ENCODE measurements around the gene MYO1B.

MYO1B gene

DNA sequence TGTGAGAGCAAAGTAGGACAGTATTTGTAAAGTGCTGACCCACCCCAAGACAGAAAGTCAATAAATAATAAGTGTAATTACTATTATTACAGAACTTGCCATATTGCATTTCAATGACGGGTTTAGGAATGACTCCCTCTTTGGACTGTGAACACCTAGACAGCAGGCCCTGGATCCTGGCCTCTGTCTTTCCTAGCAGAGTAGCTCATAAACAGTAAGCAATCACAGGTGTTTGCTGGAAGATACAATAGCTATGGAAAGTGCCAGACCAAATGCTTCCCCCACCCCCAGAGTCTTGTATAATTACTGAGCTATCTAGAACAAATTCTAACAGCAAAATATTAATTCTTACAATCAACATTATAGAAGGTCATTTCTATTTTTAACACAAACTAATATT is 20.1 kb upstream of the MYO1B start:
- DNase-seq (ENCODE audit: low read depth, low spot score): no peak
- no peak overlapping the region for H3K27ac ChIP-seq

DNA sequence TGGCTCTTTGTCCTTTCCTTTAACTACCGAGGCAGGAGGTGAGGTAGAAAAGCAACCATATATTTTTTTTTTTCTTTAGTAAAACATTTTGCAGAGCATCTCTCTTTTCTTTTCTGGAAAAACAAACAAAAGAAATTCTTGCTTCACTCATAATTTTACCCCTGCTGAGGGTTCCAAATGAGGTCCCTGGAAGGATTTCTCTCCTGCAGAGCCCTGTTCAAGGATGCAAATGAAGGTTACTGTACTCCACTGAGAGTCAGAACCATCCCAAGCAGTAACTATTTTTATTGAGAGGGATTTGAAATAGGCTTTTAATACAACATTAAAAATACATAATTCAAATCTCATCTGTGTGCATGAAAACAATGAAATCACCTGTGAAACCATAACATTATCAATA is 19.5 kb upstream of the MYO1B start:
- DNase-seq (ENCODE audit: low read depth, low spot score): no peak
- no peak overlapping the region for H3K27ac ChIP-seq

DNA sequence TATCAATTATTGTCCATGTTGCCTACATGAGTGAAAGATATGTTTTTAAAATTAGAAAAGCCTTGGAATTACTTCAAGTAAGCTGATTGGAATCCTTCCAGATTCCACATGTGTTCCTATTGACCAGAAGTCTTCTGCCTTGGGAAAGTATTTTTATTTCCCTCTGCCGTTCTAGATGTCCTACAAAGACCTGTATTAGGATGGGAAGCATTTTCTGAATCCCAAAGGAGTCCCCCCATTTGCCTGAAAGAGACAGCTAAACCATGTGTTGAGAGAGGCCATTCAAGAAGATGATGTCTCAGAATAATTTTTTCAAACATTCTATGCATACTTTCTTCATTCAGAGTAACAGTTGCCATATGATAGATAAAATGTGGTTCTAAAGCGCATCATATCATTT is 19.0 kb upstream of the MYO1B start:
- H3K27ac ChIP-seq: no peak overlapping the region
- no peak for DNase-seq (ENCODE audit: low read depth, low spot score)

GRCh38 chr2:191228333-191228732 is 16.9 kb upstream of the MYO1B start:
- H3K27ac ChIP-seq: no peak overlapping the region
- DNase-seq (ENCODE audit: low read depth, low spot score): no peak

DNA sequence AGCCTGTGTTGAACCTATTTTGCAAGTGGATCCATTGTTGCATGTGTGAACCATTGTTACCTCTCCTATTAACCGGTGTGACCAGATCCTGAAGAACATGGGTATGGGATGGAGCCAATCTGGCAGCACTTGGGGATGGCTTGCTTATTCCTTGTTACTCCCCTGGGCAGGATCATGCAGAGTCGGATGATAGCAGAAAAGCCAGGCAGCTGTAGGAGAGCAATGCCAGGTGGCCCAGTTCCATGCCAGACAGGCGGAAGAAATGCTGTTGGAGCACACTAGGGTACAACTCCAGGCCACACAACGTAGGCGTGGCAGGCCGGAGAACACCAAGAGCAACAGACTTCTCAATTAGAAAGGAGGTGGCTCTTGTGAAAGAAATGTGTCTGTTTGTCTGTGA is 16.3 kb upstream of the MYO1B start:
- no peak overlapping the region for H3K27ac ChIP-seq
- no peak for DNase-seq (ENCODE audit: low read depth, low spot score)

GRCh38 chr2:191230174-191230573 is 15.0 kb upstream of the MYO1B start:
- DNase-seq (ENCODE audit: low read depth, low spot score): no peak
- peak overlapping the region; percentile 33 for H3K27ac ChIP-seq

DNA sequence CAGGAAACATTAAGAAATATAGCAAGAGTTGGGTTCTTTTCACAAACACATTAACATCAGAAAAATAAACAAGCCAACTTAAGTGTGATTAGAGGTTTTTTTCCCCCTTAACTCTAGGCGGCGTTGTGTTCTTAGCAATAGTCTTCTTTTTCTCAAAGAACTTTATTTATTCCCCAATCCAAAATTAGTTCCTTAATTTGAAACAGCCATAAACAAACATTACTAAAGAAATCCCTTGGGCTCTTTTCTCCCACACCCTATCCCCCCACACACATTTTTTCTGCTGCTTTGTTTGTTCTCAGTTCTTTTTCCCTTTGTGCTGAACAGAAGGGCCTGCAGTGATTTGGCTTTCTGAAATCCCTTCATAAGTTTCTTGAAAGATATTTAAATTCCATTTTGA is 13.2 kb upstream of the MYO1B start:
- no peak for DNase-seq (ENCODE audit: low read depth, low spot score)
- H3K27ac ChIP-seq: peak overlapping the region; percentile 33

DNA sequence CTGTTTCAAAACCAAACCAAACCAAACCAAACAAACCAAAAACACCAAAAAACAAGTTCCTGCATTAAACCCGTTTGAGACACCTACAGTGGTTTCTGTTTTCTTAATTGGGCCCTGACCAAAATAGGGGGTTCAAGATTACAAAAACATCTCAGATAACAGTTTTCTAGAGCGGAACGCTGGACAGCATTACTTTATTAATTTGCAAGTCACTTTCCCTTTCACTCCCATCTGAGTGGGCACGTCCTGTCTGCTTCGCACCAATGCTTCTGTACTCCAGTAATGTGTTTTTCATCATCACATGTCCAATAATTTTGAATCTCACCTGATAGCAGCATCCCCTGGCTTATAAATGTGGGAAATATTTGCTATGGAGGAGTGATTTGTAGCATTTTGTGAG is 11.7 kb upstream of the MYO1B start:
- no peak for DNase-seq (ENCODE audit: low read depth, low spot score)
- no peak overlapping the region for H3K27ac ChIP-seq

DNA sequence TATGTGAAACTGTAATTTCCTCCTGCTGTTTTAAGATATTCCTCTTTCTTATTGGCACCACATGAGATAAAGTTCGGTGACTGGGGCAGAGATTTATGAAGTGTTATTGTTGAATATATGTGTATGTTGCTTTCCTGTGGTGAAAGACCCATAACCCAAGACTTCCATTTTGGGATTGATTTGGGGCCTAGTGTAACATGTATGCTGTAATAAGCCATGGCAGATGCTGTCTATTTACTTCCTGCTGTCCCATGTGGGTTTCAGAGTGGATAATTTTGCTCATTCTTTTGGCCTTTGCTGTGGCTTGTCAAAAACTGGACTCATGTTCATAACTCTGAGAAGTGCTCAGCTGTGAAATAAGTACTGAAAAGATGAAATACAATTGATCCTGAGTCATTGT is 10.8 kb upstream of the MYO1B start:
- H3K27ac ChIP-seq: no peak overlapping the region
- no peak for DNase-seq (ENCODE audit: low read depth, low spot score)

DNA sequence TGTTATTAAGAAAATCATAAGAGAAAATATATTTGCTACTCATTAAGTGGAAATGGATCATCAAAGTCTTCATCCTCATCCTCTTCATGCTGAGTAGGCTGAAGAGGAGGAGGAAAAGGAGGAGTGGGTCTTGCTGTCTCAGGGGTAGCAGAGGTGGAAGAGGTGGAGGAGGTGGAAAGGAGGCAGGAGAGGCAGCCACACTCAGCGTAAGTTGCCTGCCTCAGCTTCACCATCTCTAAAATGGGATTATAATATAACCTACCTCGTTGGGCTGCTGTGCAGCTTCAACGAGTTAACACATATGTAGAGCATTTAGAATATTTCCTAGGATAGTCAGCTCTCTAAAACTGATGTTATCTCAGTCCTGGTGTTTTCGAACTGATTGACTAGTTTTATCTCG is 4.3 kb upstream of the MYO1B start:
- no peak for DNase-seq (ENCODE audit: low read depth, low spot score)
- no peak overlapping the region for H3K27ac ChIP-seq

DNA sequence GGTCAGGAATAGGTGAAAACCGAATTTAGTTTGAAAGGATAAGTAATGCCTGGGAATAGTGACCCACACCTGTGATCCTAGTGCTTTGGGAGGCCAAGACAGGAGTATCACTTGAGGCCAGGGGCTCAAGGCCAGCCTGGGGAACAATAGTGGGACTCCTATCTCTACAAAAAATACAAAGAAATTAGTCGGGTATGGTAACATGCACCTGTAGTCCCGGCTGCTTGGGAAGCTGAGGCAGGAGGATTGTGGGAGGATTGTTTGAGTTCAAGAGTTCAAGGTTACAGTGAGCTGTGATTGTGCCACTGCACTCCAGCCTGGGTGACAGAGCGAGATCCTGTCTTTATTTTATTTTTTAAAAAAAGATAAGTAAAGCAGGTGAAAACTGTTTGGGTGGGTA is 3.8 kb upstream of the MYO1B start:
- DNase-seq (ENCODE audit: low read depth, low spot score): no peak
- no peak overlapping the region for H3K27ac ChIP-seq

DNA sequence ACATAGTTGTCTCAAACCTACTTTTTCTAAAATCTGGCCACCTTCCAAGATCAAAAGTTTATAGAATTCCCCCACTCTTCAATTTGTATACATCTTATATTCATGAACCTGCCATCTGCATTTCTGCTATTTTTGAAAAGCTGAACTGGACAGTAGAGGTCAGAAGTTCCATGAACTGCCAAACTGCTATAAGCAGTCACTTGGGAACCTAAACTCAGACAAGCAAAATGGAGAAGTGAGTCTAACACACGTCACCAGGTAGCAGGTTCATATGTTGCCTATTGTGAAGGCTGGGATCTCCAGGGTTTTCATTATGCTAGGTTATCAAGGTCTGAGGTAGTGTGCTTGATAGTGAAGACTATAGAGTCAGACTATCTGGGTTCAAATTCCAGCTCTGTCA is 2.0 kb upstream of the MYO1B start:
- DNase-seq (ENCODE audit: low read depth, low spot score): no peak
- peak overlapping the region; percentile 87 for H3K27ac ChIP-seq

- peak overlapping the region; percentile 87 for H3K27ac ChIP-seq
- no peak for DNase-seq (ENCODE audit: low read depth, low spot score)
Observed at GRCh38 chr2:191244350-191244749, 854 bp upstream of the MYO1B start.

- H3K27ac ChIP-seq: peak overlapping the region; percentile 87
- no peak for DNase-seq (ENCODE audit: low read depth, low spot score)
Observed at GRCh38 chr2:191245869-191246531, 796 bp downstream of the MYO1B start.

DNA sequence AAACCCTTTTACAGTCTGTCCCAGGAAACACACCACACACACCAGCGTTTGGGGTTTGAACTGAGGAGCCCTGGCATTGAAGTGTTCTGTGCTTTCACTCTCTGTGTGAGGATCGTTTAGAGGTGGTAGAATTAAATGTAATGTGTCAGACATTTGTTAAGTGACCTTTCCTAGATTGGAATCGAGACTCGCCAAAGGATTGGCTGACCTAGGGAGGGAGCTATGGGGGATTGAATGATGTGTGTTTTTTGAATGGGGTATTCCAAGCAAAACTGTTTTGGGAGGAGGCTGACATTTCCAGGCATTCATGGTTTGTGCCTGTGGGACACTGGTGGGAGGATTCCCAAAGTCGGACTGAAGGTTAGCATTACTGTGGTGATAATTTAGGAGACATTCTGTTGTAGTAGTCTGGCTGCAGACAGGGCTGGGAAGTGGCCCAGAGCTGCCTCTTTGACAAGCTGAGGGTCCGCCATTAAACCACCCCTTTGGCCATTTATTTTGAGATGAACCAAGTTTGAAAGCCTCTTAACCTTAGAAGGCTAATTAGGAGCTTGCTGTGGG is 1.7 kb downstream of the MYO1B start:
- no peak for DNase-seq (ENCODE audit: low read depth, low spot score)
- H3K27ac ChIP-seq: peak overlapping the region; percentile 87

DNA sequence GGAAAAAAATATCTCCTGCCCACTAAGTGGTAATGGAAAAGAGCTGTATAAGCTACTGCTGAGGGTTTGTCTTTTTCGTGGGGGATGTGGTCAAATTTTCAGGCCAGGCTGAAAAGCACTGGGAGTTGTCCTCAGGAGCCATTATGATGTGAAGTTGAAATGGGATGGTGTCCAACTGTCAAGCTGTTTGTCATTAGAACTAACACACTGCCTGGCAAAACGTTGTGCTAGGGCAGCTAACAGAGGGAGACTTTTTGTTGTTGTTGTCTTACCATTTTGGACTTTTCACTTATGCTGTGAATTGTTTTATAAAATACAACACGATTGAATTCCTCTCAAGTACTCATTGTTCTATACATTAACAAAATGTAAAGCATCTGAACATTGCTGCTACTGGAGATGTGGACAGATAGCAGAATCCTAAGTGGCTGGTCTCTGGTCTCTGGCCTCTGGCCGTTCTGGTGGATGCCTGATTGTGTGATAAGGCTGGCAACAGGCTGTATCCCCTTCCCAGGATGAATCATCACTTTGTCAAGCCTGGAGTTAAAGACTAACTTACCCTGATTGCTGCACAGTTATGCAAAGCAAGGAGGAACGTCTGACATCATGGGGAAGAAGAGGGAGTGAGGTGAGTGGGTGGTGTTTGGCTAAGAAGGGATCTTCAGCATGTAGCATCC is 2.3 kb downstream of the MYO1B start:
- DNase-seq (ENCODE audit: low read depth, low spot score): peak; percentile 82
- peak overlapping the region; percentile 87 for H3K27ac ChIP-seq

GRCh38 chr2:191249156-191249813 is 4.1 kb downstream of the MYO1B start:
- peak overlapping the region; percentile 9 for H3K27ac ChIP-seq

DNA sequence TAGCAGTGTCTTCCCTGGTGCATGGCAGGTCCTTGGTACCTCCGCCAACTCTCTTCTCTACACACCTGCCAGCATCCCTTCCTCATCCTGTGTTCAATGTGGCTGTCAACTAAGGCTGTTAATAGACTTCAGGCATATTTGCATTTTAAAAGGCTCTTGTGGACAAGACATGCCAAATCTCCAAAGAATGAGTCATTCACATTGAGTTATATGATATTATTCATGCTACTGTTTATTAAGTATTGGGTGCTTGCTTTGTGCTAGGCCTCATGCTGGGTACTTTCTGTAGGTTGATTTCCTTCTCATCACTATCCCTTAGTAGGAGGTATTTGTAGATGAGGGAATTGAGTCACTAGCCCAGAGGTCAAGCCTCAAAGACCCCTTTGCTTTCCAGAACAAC is 5.2 kb downstream of the MYO1B start:
- H3K27ac ChIP-seq: no peak overlapping the region
- no peak for DNase-seq (ENCODE audit: low read depth, low spot score)

More at GRCh38 chr2:191249156-191249813, 4.1 kb downstream of the MYO1B start:
- no peak for DNase-seq (ENCODE audit: low read depth, low spot score)

GRCh38 chr2:191250986-191251385 is 5.8 kb downstream of the MYO1B start:
- no peak overlapping the region for H3K27ac ChIP-seq

GRCh38 chr2:191252699-191253098 is 7.5 kb downstream of the MYO1B start:
- DNase-seq (ENCODE audit: low read depth, low spot score): no peak
- H3K27ac ChIP-seq: no peak overlapping the region

More at GRCh38 chr2:191250986-191251385, 5.8 kb downstream of the MYO1B start:
- DNase-seq (ENCODE audit: low read depth, low spot score): no peak

DNA sequence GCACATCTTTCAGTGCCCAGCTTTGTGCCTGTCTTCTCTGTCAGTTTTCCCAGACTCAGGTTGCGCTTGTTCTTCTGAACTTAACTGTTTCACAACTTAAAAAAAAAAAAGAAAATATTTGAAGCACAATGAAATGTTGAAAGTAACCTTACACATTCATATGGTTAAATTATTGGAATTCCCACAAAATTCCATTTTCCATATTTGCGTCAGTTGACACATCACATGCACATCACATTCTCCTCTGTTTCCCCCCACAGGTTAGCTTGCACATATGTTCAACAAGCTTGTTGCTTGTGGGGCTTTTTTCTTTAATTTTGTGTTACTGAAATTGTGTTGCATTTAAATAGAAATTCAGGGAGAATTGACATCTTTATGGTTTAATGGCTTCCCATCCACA is 8.3 kb downstream of the MYO1B start:
- DNase-seq (ENCODE audit: low read depth, low spot score): no peak
- no peak overlapping the region for H3K27ac ChIP-seq

All from epithelial cell of prostate (primary cell).